ENCODE measurements around the gene PDIA6.

Gene PDIA6

DNA sequence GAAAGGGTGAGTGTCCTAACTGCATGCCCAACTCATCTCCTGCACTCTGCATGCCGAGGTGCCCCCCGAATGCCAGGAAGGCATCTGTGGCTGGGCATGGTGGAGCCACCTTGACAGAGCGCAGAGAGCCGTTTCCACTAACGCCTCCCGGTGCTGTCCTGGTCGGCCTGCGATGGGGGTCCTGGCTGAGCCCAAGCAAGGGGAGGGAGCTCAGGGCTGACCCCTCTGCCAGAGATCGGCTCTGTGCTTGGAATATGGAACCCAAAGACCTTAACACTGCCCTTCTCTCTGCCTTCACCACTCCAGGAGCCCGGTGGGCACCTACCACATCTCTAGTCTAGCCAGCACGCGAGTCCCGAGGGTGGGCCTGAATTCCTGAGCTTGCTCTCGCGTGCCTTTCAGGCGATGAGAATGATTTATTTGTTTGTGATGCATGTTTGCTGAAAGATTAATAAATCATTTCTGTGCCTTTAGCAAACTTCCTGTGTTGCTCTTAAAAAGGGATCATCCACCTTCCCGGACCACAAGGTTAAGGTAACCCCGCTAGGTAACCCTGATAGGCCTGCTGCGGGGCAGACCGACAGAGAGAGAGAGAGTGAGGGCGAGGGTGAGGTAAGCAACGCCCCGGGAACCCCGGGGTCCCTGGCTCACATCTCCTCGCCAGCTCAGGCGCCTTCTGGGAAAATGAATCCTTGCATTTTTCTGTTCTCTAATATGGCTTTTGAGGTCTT, 35.3 kb downstream of the PDIA6 start:
- H3K9me3 ChIP-seq (ENCODE audit: insufficient read depth, low read length): no peaks in the 10 kb centered on the region
- no peaks in the 10 kb centered on the region for H3F3A ChIP-seq (ENCODE audit: insufficient read depth)
- TF ChIP-seq EZH2phosphoT487 (conservative IDR thresholded peaks at IDR 0.05; ENCODE audit: low read length): no peak
- TF ChIP-seq, protein P1, sequence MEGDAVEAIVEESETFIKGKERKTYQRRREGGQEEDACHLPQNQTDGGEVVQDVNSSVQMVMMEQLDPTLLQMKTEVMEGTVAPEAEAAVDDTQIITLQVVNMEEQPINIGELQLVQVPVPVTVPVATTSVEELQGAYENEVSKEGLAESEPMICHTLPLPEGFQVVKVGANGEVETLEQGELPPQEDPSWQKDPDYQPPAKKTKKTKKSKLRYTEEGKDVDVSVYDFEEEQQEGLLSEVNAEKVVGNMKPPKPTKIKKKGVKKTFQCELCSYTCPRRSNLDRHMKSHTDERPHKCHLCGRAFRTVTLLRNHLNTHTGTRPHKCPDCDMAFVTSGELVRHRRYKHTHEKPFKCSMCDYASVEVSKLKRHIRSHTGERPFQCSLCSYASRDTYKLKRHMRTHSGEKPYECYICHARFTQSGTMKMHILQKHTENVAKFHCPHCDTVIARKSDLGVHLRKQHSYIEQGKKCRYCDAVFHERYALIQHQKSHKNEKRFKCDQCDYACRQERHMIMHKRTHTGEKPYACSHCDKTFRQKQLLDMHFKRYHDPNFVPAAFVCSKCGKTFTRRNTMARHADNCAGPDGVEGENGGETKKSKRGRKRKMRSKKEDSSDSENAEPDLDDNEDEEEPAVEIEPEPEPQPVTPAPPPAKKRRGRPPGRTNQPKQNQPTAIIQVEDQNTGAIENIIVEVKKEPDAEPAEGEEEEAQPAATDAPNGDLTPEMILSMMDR (IDR thresholded peaks at IDR 0.05; ENCODE audit: insufficient read depth, low read length, poor library complexity, severe bottlenecking): no peak
- H3K27me3 ChIP-seq (ENCODE audit: low read length): no peaks in the 10 kb centered on the region
- no peak overlapping the region for H3K27ac ChIP-seq (ENCODE audit: low read depth, low read length)
- H2AFZ ChIP-seq (ENCODE audit: low read depth, low read length, severe bottlenecking): no peak overlapping the region
- H3K79me2 ChIP-seq (ENCODE audit: insufficient read depth, low read length): no peaks in the 10 kb centered on the region
- H3K4me2 ChIP-seq (ENCODE audit: low read depth, low read length, poor library complexity, severe bottlenecking): no peak overlapping the region
- H3K36me3 ChIP-seq (ENCODE audit: low read length): peaks cover 3% of the 10 kb centered on the region; the same call in 1 of the 2 replicates
- no peak overlapping the region for H3K4me3 ChIP-seq (ENCODE audit: insufficient read depth, low read length, poor library complexity, severe bottlenecking)
- H4K20me1 ChIP-seq (ENCODE audit: low read depth, low read length): no peaks in the 10 kb centered on the region
- H3K9ac ChIP-seq (ENCODE audit: low read length): no peak overlapping the region
- H3K9me2 ChIP-seq (replicated peaks; ENCODE audit: insufficient read depth, low read length): no peaks in the 10 kb centered on the region

DNA sequence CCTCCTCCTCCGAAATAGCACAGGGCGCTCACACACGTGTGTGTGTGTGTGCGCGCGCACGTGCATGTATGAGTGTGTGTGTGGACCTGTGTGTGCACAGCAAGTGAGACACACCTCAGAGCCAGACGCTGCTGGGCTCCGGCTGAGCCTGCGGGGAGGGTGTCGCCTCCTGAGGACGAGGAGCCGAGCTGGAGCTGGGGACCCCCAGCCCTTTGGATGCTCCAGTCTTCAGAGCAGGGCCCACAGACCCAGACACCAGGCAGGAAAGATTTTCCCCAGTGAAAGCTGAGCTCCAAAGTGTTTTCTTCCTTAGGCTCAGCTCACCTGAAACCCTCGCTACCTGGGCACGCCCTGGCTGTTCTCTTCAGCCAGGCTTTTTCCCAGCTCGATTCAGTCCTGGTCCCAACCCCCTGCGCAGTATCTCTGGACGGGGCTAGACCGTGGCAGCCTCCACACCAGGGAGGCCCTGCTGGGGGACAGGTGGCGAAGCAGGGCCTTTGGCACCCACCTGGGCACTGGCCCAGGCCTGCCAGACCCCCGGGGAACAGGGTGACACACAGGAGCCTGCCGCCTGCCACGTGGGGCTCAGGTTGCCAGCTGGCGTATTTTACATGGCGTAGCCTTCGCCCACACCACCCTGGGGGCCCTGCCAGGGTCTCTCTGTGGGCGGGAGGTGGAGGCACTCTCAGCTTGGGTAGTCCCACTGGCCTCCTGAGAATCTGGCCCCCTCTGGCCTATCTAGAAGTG, 36.2 kb downstream of the PDIA6 start:
- TF ChIP-seq, protein P1 (IDR thresholded peaks at IDR 0.05; ENCODE audit: insufficient read depth, low read length, poor library complexity, severe bottlenecking): no peak
- TF ChIP-seq EZH2phosphoT487 (conservative IDR thresholded peaks at IDR 0.05; ENCODE audit: low read length): no peak
- no peaks in the 10 kb centered on the region for H3K27me3 ChIP-seq (ENCODE audit: low read length)
- no peaks in the 10 kb centered on the region for H4K20me1 ChIP-seq (ENCODE audit: low read depth, low read length)
- no peak overlapping the region for H3K4me2 ChIP-seq (ENCODE audit: low read depth, low read length, poor library complexity, severe bottlenecking)
- no peaks in the 10 kb centered on the region for H3F3A ChIP-seq (ENCODE audit: insufficient read depth)
- no peak overlapping the region for H3K9ac ChIP-seq (ENCODE audit: low read length)
- no peak overlapping the region for H2AFZ ChIP-seq (ENCODE audit: low read depth, low read length, severe bottlenecking)
- no peaks in the 10 kb centered on the region for H3K79me2 ChIP-seq (ENCODE audit: insufficient read depth, low read length)
- no peak overlapping the region for H3K4me3 ChIP-seq (ENCODE audit: insufficient read depth, low read length, poor library complexity, severe bottlenecking)
- no peaks in the 10 kb centered on the region for H3K9me2 ChIP-seq (replicated peaks; ENCODE audit: insufficient read depth, low read length)
- no peaks in the 10 kb centered on the region for H3K36me3 ChIP-seq (ENCODE audit: low read length)
- no peaks in the 10 kb centered on the region for H3K9me3 ChIP-seq (ENCODE audit: insufficient read depth, low read length)
- H3K27ac ChIP-seq (ENCODE audit: low read depth, low read length): no peak overlapping the region

DNA sequence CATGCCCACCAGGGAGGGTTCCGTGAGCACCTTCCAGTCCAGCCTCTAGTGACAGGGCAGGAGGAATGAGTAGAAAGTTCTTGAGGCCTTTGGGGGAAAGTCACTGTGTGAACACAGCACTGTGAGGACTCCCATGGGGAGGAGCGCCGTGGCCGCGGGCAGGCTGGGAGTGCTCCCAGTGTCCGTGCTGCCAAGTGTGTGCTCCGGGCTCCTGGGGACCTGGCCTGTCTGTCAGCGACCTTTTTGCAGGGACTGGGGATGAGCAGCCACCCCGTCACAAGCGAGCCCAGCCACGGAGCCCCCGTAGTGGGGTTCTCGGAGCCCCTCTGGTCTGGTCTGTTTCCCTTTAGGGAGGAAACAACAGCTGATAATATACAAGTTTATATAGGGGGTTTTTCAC, 36.8 kb downstream of the PDIA6 start:
- H3K9ac ChIP-seq (ENCODE audit: low read length): no peak overlapping the region

More for the DNA sequence above, 36.8 kb downstream of the PDIA6 start:
- Histone ChIP-seq H3F3A (ENCODE audit: insufficient read depth) (no peaks in the 10 kb centered on the region), H3K36me3 (ENCODE audit: low read length) (no peaks in the 10 kb centered on the region), H3K4me2 (ENCODE audit: low read depth, low read length, poor library complexity, severe bottlenecking) (no peak overlapping the region), H3K9me2 (replicated peaks; ENCODE audit: insufficient read depth, low read length) (no peaks in the 10 kb centered on the region), H3K9me3 (ENCODE audit: insufficient read depth, low read length) (no peaks in the 10 kb centered on the region), H3K27ac (ENCODE audit: low read depth, low read length) (no peak overlapping the region), H3K27me3 (ENCODE audit: low read length) (no peaks in the 10 kb centered on the region), H3K4me3 (ENCODE audit: insufficient read depth, low read length, poor library complexity, severe bottlenecking) (no peak overlapping the region), H4K20me1 (ENCODE audit: low read depth, low read length) (no peaks in the 10 kb centered on the region), H2AFZ (ENCODE audit: low read depth, low read length, severe bottlenecking) (no peak overlapping the region), H3K79me2 (ENCODE audit: insufficient read depth, low read length) (no peaks in the 10 kb centered on the region)
- TF ChIP-seq, protein P1 (IDR thresholded peaks at IDR 0.05; ENCODE audit: insufficient read depth, low read length, poor library complexity, severe bottlenecking): no peak
- TF ChIP-seq EZH2phosphoT487 (conservative IDR thresholded peaks at IDR 0.05; ENCODE audit: low read length): no peak
